ENCODE data around the gene ATAD3B.

DNA sequence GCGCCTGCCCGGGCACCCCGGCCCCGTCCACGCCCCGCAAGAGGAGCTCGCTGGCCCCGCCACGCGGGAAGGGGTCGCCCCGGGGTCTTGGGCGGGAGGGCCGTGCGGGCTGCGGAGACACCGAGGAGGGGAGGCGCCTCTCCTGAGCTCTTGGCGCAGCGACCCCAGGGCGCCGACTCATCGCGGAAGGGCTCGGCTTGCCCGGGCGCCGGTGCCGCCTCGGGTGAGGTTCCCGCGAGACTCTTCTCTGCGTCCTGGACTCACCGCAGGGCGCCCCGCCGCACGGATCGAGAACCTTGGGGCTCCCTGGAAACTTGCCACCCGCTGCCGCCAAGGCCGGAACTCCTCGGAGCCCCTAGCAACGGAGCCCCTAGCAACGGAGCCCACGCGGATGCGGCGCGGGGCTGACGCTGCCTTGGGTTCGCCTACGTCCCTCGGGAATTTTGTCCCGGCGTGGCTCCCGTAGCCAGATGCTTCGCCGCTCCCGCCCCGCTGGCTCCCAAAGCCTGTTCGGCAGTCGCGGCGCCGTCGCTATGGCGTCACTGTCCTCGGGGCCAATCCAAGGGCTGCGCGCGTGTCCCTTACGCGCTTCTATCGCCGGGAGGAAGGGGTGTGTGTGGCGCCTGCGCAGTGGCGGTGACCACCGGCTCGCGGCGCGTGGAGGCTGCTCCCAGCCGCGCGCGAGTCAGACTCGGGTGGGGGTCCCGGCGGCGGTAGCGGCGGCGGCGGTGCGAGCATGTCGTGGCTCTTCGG, 40.1 kb downstream of the ATAD3B start, which contains the start of gene ATAD3A:
- TF ChIP-seq POLR2A (IDR thresholded peaks at IDR 0.05) (peak; percentile 64), POLR2AphosphoS5 (IDR thresholded peaks at IDR 0.05) (peak; percentile 100)
- TF ChIP-seq, protein P1, sequence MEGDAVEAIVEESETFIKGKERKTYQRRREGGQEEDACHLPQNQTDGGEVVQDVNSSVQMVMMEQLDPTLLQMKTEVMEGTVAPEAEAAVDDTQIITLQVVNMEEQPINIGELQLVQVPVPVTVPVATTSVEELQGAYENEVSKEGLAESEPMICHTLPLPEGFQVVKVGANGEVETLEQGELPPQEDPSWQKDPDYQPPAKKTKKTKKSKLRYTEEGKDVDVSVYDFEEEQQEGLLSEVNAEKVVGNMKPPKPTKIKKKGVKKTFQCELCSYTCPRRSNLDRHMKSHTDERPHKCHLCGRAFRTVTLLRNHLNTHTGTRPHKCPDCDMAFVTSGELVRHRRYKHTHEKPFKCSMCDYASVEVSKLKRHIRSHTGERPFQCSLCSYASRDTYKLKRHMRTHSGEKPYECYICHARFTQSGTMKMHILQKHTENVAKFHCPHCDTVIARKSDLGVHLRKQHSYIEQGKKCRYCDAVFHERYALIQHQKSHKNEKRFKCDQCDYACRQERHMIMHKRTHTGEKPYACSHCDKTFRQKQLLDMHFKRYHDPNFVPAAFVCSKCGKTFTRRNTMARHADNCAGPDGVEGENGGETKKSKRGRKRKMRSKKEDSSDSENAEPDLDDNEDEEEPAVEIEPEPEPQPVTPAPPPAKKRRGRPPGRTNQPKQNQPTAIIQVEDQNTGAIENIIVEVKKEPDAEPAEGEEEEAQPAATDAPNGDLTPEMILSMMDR (IDR thresholded peaks at IDR 0.05) = peak in 2 of 4 experiments; percentile 26 to 28

Measured in prostate gland (tissue), 2 donors.